ENCODE results near the gene STK39. TPM values are rescaled to one million over a fixed set of nuclear protein-coding genes. Genes with fewer than 3 reads are reported as not detected.

The STK39 gene
- polyA plus RNA-seq, 2 of the 4 experiments (the other 2 are of a cell fraction), result 14.2 to 27.2 TPM

- H3K27ac ChIP-seq, result no peak overlapping the region
- WGBS (ENCODE audit: missing lambda C conversion rate), result 90% methylated on average over 3 of the region's 3 CpGs
- H3K9me3 ChIP-seq, result no peaks in the 10 kb centered on the region
- TF ChIP-seq EP300 (IDR thresholded peaks at IDR 0.05), result no peak
- DNase-seq (ENCODE audit: low read depth in 1 of 2, low spot score in 1 of 2) (no peak), FAIRE-seq (no peak), ATAC-seq (no peak)
- no peak overlapping the region for H3K4me2 ChIP-seq
- ChIA-PET POLR2A (no interaction called here), CTCF (no interaction called here)
- no peak overlapping the region for H3K4me3 ChIP-seq
- no peaks in the 10 kb centered on the region for H3K4me1 ChIP-seq
Measured at GRCh38 chr2:168047091-168047690, 200.2 kb downstream of the STK39 start.

- ATAC-seq (no peak), FAIRE-seq (no peak), DNase-seq (ENCODE audit: low read depth in 1 of 2, low spot score in 1 of 2) (no peak)
- Histone ChIP-seq H3K4me2 (no peak overlapping the region), H3K27ac (no peak overlapping the region), H3K9me3 (no peaks in the 10 kb centered on the region), H3K4me1 (no peaks in the 10 kb centered on the region), H3K4me3 (no peak overlapping the region)
- 86% methylated on average over 1 of the region's 1 CpG for WGBS (ENCODE audit: missing lambda C conversion rate)
- ChIA-PET POLR2A (no interaction called here), CTCF (no interaction called here)
- TF ChIP-seq KDM1A (IDR thresholded peaks at IDR 0.05; ENCODE audit: low read depth), result no peak
- no peak for TF ChIP-seq RFX5 (IDR thresholded peaks at IDR 0.05)
- TF ChIP-seq CEBPB (IDR thresholded peaks at IDR 0.05), result no peak
- TF ChIP-seq ESRRA (IDR thresholded peaks at IDR 0.05; ENCODE audit: borderline replicate concordance, low read length), result no peak
- TF ChIP-seq REST (IDR thresholded peaks at IDR 0.05), result no peak
- TF ChIP-seq ELK1 (IDR thresholded peaks at IDR 0.05; ENCODE audit: low read depth, low read length), result no peak
- TF ChIP-seq HOXB13 (CRISPR knock-in tag; IDR thresholded peaks at IDR 0.05; ENCODE audit: low read depth), result no peak
- no peak for TF ChIP-seq ZNF302 (CRISPR knock-in tag; IDR thresholded peaks at IDR 0.05)
- TF ChIP-seq MAX (IDR thresholded peaks at IDR 0.05), result no peak
- TF ChIP-seq HEYL (CRISPR knock-in tag; IDR thresholded peaks at IDR 0.05), result no peak
- TF ChIP-seq PHF8 (IDR thresholded peaks at IDR 0.05; ENCODE audit: borderline replicate concordance, low read depth), result no peak
- no peak for TF ChIP-seq RCOR1 (IDR thresholded peaks at IDR 0.05; ENCODE audit: low read depth, low read length)
- TF ChIP-seq ZSCAN20 (CRISPR knock-in tag; IDR thresholded peaks at IDR 0.05), result no peak
- no peak for TF ChIP-seq CBX8 (IDR thresholded peaks at IDR 0.05)
- no peak for TF ChIP-seq BHLHE40 (IDR thresholded peaks at IDR 0.05; ENCODE audit: low read depth, low read length)
- no peak for TF ChIP-seq KDM5A (IDR thresholded peaks at IDR 0.05)
- no peak for TF ChIP-seq RAD21 (conservative IDR thresholded peaks at IDR 0.05 in 1 of 2, IDR thresholded peaks at IDR 0.05 in 1 of 2)
- no peak for TF ChIP-seq FOSL2 (IDR thresholded peaks at IDR 0.05)
- no peak for TF ChIP-seq FOSL2 (CRISPR knock-in tag; IDR thresholded peaks at IDR 0.05)
- no peak for TF ChIP-seq HDAC2 (IDR thresholded peaks at IDR 0.05)
- no peak for TF ChIP-seq GATA3 (IDR thresholded peaks at IDR 0.05; ENCODE audit: borderline replicate concordance)
Measured at GRCh38 chr2:168044579-168044978, 202.8 kb downstream of the STK39 start.

All from A549 (cell line).